Measurements from ENCODE around the gene PEX14.
A peak's percentile ranks its signal among the peaks of the same experiment; 100 is the strongest.

The PEX14 gene

DNA sequence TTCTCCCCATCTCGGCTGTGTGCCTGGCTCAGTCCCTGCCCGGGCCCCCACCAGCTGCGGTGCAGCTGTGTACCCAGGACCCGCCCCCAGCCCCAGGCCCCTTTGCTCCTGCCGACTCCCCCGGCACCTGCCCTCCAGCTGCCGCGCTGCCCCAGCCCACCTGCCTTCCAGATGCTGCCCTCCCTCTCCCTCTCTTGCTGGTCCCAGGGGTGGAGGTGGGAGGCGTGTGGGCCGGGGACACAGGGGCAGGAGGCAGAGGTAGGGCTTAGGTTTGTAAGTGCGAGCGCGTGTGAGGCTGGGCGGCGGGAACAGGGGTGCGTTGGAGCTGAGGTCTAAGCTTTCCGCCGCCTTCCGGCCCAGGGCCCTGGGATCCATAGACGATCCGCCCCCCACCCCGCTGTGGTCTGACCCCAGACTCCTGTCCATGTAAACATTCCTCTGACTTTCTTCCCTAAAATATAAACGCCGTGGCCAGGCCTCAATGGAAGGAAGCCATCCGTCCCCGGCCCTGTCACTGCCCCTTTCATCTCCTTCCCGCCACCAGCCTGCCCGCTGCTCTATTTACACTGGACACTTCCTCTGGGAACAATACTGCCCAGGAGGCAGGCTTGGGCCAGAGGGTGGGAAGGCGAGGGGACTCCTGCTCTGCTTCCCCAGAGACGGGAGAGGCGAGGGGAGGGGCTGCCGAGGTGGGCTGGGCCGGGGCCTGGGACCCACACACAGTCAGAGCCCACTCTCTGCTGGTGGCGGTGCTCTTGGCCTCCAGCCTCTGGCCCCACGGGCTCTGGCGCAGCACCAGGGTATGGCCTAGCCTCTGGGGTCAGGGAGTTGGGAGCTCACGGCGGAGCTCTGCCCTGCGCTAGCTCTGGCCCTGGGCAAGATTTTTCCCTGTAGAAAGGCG is 193.4 kb downstream of the PEX14 start:
- no peak for DNase-seq (ENCODE audit: low spot score)

- DNase-seq (ENCODE audit: low spot score) = no peak
These were observed 194.8 kb downstream of the PEX14 start for GRCh38 chr1:10669570-10669969.

DNA sequence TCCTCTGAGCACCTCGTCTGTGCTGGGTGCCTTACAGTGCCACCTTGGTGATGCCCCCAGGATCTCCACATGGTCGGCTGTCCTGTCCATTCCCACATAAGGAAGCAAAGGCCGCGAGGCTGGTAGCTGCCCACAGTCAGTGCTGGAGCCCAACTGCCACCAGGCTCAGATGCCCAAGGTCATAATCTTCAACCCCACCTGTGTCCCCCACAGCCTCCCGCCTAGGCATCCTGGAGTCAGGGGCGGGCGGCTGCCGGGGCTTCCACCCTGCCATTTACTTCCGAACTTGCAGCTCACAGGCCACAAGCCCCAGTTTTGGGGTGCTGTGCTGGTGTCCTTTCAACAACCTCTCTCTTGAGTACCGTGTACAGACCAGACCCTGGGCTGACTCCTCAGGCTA is 195.4 kb downstream of the PEX14 start:
- DNase-seq (ENCODE audit: low spot score) = no peak

DNA sequence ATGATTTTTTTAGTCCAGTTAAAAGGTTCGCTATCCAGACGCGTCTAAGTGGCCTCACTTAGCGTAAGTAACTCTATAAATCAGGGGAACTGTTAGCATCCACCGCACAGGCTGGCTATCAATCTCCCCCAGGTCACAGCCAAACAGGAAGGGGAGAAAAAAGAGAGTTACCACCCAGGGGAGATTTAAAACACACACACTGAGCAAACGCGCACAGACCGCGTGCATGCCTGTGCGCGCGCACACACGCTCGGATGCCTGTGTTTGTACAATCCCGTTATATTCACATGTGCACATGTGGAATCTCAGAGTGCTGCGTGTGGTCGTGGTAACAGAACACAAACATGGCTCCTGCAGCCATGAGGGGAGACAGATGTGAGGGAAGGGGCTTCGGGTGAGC is 196.3 kb downstream of the PEX14 start:
- no peak for DNase-seq (ENCODE audit: low spot score)

GRCh38 chr1:10671622-10672342 is 197.0 kb downstream of the PEX14 start:
- no peak for DNase-seq (ENCODE audit: low spot score)

DNA sequence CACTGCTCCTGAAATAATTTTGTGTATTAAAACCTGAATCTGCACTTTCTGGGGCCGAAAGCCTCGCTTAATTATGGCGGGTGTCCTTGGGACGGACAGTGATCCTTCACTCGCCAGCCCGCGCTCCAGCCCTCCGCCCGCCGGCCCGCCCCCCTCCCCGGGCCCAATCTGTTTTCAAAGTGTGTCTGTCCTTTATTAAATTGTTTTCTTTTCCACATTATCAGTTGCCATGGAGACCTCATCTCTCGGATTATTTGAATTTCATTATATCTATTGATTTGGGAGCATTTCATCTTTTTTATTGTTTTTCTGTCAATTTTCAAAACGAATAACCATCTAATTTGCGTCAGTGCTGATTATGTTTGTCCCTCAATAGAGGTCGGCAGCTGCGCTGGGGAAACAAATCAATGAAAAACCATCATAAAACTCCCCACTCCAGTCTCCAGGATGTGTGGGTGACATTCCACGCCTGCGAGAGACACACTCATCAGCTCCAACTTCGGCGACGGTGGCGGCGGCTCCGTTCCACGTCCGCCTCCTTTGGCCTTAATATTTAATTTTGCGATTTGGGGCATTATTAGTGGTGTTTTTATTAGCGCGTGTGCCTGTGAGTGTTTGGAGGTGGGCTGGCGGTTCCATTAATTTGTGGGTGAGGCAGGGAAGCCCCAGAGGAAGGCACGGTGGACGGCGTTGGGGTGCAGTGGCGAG is 197.7 kb downstream of the PEX14 start:
- no peak for DNase-seq (ENCODE audit: low spot score)

- no peak for DNase-seq (ENCODE audit: low spot score)
These were observed 198.5 kb downstream of the PEX14 start for GRCh38 chr1:10673109-10673711.

GRCh38 chr1:10674222-10674621 is 199.5 kb downstream of the PEX14 start:
- DNase-seq (ENCODE audit: low spot score) = no peak

- no peak for DNase-seq (ENCODE audit: low spot score)
These were observed 200.2 kb downstream of the PEX14 start for GRCh38 chr1:10674700-10675609.

GRCh38 chr1:10675813-10676212 is 201.1 kb downstream of the PEX14 start:
- DNase-seq (ENCODE audit: low spot score) = no peak

GRCh38 chr1:10676963-10677362 is 202.2 kb downstream of the PEX14 start:
- DNase-seq (ENCODE audit: low spot score) = no peak

GRCh38 chr1:10677491-10678391 is 203.0 kb downstream of the PEX14 start:
- DNase-seq (ENCODE audit: low spot score) = no peak

- DNase-seq (ENCODE audit: low spot score) = no peak
These were observed 203.7 kb downstream of the PEX14 start for GRCh38 chr1:10678402-10678801.

DNA sequence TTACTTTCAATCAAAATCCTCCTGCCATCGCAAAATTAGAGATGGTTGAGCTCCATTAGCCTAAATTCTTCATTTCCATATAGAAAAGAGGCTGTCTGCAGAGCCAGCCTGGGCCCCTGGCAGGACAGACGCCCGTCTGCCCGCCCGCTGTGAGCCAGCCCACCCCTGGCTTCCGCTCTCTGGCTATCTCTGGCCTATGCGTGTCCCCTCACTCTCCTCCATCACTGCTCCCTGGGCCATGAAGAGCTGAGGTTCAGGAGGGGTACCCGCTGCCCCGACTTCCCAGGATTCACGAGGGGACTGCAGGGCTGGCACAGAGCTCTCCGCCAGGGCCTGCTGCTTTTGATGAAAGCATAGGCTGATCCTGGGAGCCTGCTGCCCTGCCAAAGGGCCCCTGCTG is 204.1 kb downstream of the PEX14 start:
- no peak for DNase-seq (ENCODE audit: low spot score)

- DNase-seq (ENCODE audit: low spot score) = peak; percentile 47
These were observed 204.9 kb downstream of the PEX14 start for GRCh38 chr1:10679496-10680220.

Measured in AG08395 (cell line).